ENCODE results near the gene CDH4.

Gene CDH4

GRCh38 chr20:61856626-61857413 lies 604.8 kb downstream of the CDH4 start:
- no peak for DNase-seq (ENCODE audit: low read depth in 2 of 2)

DNA sequence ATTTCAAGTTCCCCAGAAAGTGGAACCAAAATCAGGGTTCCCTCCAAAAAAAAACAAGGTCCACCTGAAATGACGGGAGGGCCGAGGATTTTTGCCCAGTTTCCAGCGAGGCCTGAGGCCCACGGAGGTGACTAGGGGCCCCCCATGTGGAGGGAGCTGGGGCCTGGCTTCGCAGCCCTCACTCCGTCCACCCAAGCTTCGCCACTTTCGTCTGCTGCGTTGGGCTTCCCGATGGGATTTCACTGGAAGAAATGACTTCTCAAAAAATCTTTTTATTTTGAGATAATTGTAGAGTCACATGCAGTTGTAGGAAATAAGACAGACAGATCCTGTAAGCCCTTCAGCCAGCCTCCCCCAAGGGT lies 605.3 kb downstream of the CDH4 start:
- no peak for DNase-seq (ENCODE audit: low read depth in 2 of 2)

DNA sequence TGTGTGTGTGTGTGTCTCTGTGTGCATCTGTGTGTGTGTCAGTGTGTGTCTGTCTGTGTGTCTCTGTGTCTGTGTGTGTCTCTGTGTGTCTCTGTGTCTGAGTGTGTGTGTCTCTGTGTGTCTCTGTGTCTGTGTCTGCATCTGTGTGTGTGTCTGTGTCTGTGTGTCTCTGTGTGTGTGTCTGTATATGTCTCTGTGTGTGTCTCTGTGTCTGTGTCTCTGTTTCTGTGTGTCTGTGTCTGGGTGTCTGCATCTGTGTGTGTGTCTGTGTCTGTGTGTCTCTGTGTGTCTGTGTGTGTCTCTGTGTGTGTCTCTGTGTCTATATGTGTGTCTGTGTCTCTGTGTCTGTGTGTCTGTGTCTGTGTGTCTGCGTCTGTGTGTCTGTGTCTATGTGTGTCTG lies 605.8 kb downstream of the CDH4 start:
- no peak for DNase-seq (ENCODE audit: low read depth in 2 of 2)

- no peak for DNase-seq (ENCODE audit: low read depth in 2 of 2)
Measured at GRCh38 chr20:61859767-61860166, 607.7 kb downstream of the CDH4 start.

DNA sequence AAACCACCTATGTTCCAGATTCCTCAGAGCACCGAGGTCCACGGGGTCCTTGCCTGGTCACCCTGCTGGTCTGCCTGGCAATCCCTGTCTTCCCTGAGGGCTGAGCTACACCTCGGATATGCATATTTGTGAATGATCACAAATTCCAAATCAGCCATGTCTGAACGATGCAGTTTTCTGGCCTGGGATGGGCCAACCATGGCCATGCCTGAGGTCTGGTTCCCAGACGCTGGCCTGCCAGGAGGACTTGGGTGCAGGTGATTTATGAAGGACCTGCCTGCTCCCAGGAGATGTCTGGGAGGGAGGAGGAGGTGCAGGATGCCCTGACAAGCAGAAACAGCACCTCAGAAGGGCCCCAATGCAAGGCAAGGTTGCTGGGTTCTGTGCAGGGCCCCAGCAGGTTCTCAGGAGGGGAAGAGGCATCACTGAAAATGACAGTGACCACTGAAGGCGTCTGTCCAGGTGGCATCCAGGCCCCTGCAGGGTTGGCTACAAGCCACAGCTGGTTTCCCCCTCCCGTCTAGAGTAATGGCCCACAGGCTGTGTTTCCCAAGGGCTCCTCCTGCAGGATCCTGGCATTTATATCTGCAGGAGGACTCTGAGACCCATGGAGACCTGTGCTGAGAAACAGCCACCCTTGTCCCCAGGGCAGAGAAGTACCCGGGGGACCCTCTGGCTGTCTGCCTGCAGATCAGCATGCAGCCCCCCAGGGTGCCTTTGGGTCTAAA lies 608.4 kb downstream of the CDH4 start:
- no peak for DNase-seq (ENCODE audit: low read depth in 2 of 2)

GRCh38 chr20:61861054-61861841 lies 609.2 kb downstream of the CDH4 start:
- no peak for DNase-seq (ENCODE audit: low read depth in 2 of 2)

DNA sequence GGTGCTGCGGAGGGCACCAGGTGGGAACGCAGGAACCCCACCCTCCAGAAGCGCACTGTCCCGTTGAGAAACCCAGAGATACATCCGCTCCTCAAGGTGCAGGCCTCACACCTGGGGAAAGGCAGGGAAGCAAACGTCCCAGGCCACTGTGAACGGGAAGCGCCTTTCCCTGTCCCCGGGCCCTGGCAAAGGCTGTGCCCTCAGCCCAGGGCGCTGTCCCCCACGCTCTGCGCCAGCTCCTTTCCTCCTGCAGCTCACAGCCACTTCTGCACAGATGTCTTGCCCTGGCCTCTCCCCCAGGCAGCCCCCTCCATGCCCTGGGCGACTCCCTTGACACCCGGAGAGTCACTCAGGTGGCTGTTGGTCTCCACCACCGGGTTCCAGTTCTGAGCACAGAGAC lies 609.8 kb downstream of the CDH4 start:
- DNase-seq (ENCODE audit: low read depth in 2 of 2), result no peak

DNA sequence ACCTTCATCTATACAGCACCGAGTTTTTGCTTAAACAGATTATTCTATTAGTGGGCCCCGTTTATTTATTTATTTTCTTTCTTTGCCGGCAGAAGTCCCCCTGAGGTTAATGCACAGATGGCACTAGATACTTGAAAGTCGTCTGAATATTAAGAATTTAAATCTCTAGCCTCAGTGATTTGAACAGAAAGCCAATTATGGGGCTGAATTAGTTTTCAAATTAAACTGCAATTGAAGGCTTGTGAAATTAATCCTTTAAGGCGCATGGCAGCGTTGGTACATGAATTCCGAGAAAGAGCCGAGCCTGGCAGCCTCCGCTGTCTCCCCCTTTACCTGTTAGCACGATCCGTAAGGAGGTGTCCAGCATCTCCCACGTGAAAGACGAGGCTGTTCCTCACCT lies 610.8 kb downstream of the CDH4 start:
- DNase-seq (ENCODE audit: low read depth in 2 of 2), result no peak

- DNase-seq (ENCODE audit: low read depth in 2 of 2), result no peak
Measured at GRCh38 chr20:61864481-61864880, 612.4 kb downstream of the CDH4 start.

GRCh38 chr20:61865353-61865752 lies 613.3 kb downstream of the CDH4 start:
- DNase-seq (ENCODE audit: low read depth in 2 of 2), result no peak

DNA sequence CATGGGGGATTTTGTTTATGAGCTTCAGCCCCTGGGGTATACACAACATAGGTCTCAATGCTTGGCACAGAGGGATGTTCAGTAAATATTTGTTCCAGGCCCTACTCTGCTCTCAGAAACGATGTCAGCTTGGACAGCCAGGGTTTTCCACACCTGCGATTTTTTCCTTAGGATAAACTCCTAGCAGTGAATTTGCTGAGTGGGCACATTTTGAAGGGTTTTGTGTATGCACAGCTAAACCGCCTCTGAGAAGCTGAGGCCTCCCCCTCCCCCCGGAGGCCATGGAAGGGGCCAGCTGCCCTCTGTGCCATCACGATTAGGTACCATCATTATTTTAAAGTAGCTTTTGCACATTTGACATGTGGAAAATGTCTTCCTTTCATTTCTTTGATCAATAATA lies 614.1 kb downstream of the CDH4 start:
- DNase-seq (ENCODE audit: low read depth in 2 of 2), result no peak

GRCh38 chr20:61868006-61868405 lies 615.9 kb downstream of the CDH4 start:
- DNase-seq (ENCODE audit: low read depth in 2 of 2), result no peak

DNA sequence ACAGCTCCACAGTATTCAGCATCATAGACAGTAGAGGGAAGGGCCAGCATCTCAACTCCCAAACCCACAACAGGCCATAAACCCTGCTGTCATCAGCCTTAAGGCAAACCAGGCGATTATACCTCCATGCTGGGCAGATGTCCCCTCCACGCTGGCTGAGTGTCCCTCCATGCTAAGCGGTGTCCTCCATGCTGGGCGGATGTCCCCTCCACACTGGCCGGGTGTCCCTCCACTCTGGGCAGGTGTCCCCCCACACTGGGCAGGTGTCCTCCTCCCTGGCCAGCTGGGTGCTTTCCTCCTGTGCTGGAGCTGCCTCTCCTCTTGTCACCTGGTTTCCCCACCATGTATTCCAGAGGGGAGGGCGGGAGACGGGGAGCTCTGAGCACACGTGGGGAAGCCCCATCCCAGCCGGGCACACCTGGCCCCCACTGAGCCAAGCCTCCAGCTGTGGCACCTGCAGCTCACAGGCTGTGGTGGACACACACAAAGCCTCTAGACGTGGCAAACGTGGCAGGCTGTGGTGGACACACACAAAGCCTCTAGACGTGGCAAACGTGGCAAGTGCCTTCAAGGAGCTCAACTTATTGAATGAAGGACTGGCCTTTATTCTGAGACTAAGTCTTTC lies 616.5 kb downstream of the CDH4 start:
- no peak for DNase-seq (ENCODE audit: low read depth in 2 of 2)

GRCh38 chr20:61869750-61870507 lies 617.9 kb downstream of the CDH4 start:
- DNase-seq (ENCODE audit: low read depth in 2 of 2), result no peak

DNA sequence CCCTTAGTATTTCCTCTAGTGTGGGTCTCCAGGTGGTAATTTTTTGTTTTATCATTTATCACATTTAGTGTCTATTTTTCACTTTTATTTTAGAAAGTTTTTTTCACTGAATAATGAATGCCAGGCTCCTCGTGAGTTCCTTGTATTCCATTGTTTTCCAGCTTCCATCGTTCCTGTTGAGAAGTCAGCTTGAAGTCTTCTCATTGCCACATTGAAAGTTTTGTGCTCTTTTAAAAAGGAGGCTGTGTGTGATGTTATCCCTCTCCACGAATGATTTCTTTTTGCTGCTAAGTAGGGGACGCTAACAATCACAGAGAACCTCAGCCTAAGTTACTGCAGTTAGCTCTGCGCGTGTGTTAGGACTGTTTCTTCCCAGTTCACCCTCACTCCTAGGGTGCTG lies 619.1 kb downstream of the CDH4 start:
- DNase-seq (ENCODE audit: low read depth in 2 of 2), result no peak

GRCh38 chr20:61871913-61872312 lies 619.9 kb downstream of the CDH4 start:
- no peak for DNase-seq (ENCODE audit: low read depth in 2 of 2)

- DNase-seq (ENCODE audit: low read depth in 2 of 2), result no peak
Measured at GRCh38 chr20:61872371-61872900, 620.4 kb downstream of the CDH4 start.

DNA sequence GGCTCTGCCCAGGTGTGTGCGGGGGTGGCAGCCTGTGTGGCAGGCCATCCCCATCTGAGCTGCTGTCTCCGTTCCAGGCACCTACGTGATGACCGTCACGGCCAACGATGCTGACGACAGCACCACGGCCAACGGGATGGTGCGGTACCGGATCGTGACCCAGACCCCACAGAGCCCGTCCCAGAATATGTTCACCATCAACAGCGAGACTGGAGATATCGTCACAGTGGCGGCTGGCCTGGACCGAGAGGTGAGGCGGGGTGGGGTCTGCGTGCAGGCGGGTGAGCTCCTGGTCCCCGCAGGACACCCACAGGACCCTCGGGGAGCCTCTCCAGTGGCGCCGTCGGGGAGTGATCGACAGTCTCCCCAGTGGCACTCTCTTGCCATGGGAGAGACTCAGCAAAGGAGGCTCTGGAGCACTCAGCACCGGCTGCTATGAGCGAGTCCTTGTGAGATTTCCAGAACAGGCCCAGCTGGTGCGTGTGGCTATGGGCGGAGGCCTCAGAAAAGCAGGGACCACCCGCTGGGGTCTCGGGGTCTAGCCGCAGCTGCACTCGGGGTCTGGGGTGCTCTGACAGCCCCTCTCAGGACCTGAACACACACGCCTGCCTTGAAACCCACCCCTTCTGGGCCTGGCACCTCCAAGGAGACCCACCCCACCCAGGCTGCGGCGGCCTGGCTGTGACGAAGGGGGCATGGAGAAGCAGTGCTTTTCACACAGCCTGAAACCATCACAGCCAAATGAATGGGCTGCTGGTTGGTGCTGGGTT lies 621.8 kb downstream of the CDH4 start:
- DNase-seq (ENCODE audit: low read depth in 2 of 2), result no peak

- DNase-seq (ENCODE audit: low read depth in 2 of 2), result peak in 1 of 2 experiments; percentile 5
Measured at GRCh38 chr20:61874421-61875068, 622.5 kb downstream of the CDH4 start.

Data from fibroblast of skin of left quadriceps (primary cell).